Stimulated activated naive B cell treated with anti-CD40 and anti-IgM and Interleukin-4, amounts not matched to agents 10 μg/mL and 1 μg/mL and 100 μg/mL, for 72 hours (primary cell): Measurements from ENCODE around the gene SCGB2B2.
"Not testable (repeated sequence)": the region's sequence is repeated elsewhere in the genome, so short reads cannot be mapped to it uniquely, and the experiment has no call there.

Source experiments
- ATAC-seq, 2 donors: fragments of 150-1000 bp; cut with Tn5 transposase; replicated peaks; 2 replicates each; pipeline ENCODE4 v1.10.0; 2021; ENCODE audit warnings: moderate library complexity in 1 of 2
- DNase-seq: peaks from one replicate; pipeline ENCODE4 v3.0.0; 2021
- H3K27ac Mint-ChIP-seq: one replicate; pipeline ENCODE4 v1.8.0; 2022; ENCODE audit warnings: mild to moderate bottlenecking, mixed read lengths
- H3K27me3 Mint-ChIP-seq, 2 donors: one replicate each; pipeline ENCODE4 v1.8.0; 2022; ENCODE audit warnings: mixed read lengths in 2 of 2
- H3K36me3 Mint-ChIP-seq, 2 donors: one replicate each; pipeline ENCODE4 v1.8.0; 2022; ENCODE audit warnings: mixed read lengths in 2 of 2, mild to moderate bottlenecking in 1 of 2
- H3K4me1 Mint-ChIP-seq, 2 donors: one replicate each; pipeline ENCODE4 v1.8.0; 2022; ENCODE audit warnings: mixed read lengths in 2 of 2, mild to moderate bottlenecking in 1 of 2
- H3K4me3 Mint-ChIP-seq, 2 donors: one replicate each; pipeline ENCODE4 v1.8.0; 2022; ENCODE audit warnings: mild to moderate bottlenecking in 2 of 2, mixed read lengths in 2 of 2, moderate library complexity in 1 of 2
- H3K9me3 Mint-ChIP-seq, 2 donors: one replicate each; pipeline ENCODE4 v1.8.0; 2022; ENCODE audit warnings: mixed read lengths in 2 of 2, mild to moderate bottlenecking in 1 of 2

SCGB2B2 gene

DNA sequence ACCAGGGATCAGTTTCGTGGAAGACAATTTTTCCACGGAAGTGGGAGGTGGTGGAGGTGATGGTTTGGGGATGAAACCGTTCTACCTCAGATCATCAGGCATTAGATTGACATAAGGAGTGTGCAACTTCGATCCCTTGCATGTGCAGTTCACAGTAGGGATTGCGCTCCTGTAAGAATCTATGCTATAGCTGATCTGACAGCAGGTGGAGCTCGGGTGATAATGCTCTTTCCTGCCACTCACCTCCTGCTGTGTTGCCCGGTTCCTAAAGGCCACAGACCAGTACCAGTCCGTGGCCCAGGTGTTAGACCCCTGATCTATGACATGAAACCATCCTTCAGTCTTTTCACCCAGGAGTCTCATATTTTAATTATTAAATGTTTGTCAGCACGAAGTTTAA, 4.5 kb upstream of the SCGB2B2 start:
- no peak for DNase-seq
- no peaks in the 10 kb centered on the region for H3K27me3 Mint-ChIP-seq
- ATAC-seq = no peak
- no peak overlapping the region for H3K27ac Mint-ChIP-seq
- H3K9me3 Mint-ChIP-seq = peaks cover 18 to 21% of the 10 kb centered on the region in 2 donors
- H3K36me3 Mint-ChIP-seq = peaks cover 60 to 71% of the 10 kb centered on the region in 2 donors
- H3K4me1 Mint-ChIP-seq = peaks cover 10 to 16% of the 10 kb centered on the region in 2 donors
- H3K4me3 Mint-ChIP-seq = no peak overlapping the region

DNA sequence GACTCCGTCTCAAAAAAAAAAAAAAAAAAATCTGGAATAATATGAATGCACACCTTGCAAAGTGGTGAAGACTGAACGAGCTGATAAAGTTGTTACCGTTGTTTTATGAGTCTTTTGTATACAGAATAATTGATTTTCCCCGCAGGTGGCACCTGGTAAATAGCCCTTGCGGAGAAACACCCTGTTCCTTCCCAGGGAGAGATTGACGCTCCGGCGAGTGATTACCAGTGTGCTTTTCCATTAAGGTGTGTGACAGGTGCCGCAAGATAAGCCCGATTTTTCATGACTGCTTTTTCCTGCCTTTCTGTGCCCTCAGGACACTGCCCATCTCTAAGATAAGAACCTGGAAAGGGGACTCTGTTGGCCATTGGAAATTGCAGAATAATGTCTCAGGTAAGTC, 1.5 kb upstream of the SCGB2B2 start:
- ATAC-seq (no peak), DNase-seq (no peak)
- H3K27ac Mint-ChIP-seq = peak overlapping the region; percentile 100
- H3K4me1 Mint-ChIP-seq = peaks cover 10 to 20% of the 10 kb centered on the region in 2 donors
- peaks cover 8 to 11% of the 10 kb centered on the region in 2 donors for H3K27me3 Mint-ChIP-seq
- peaks cover 44 to 58% of the 10 kb centered on the region in 2 donors for H3K36me3 Mint-ChIP-seq
- H3K9me3 Mint-ChIP-seq = peaks cover 7 to 10% of the 10 kb centered on the region in 2 donors
- H3K4me3 Mint-ChIP-seq = peak overlapping the region; percentile 92 to 99

DNA sequence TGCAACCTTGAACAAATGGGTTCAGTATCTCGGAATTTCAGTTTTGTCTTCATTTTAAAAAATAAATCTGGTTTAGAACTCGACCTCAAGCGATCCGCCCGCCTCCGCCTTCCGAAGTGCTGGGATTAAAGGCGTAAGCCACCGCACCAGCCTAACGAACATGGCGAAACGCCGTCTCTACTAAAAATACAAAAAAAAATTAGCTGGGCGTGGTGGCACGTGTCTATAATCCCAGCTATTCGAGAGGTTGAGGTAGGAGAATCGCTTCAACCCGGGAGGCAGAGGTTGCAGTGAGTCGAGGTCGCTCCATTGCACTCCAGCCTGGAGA, 1.1 kb upstream of the SCGB2B2 start:
- no peak for ATAC-seq
- Mint-ChIP-seq H3K27ac (peak overlapping the region; percentile 100), H3K9me3 (peaks cover 7 to 10% of the 10 kb centered on the region in 2 donors), H3K4me3 (peak overlapping the region; percentile 92 to 99), H3K27me3 (peaks cover 10 to 14% of the 10 kb centered on the region in 2 donors), H3K36me3 (peaks cover 41 to 57% of the 10 kb centered on the region in 2 donors), H3K4me1 (peaks cover 10 to 20% of the 10 kb centered on the region in 2 donors)
- DNase-seq = no peak

DNA sequence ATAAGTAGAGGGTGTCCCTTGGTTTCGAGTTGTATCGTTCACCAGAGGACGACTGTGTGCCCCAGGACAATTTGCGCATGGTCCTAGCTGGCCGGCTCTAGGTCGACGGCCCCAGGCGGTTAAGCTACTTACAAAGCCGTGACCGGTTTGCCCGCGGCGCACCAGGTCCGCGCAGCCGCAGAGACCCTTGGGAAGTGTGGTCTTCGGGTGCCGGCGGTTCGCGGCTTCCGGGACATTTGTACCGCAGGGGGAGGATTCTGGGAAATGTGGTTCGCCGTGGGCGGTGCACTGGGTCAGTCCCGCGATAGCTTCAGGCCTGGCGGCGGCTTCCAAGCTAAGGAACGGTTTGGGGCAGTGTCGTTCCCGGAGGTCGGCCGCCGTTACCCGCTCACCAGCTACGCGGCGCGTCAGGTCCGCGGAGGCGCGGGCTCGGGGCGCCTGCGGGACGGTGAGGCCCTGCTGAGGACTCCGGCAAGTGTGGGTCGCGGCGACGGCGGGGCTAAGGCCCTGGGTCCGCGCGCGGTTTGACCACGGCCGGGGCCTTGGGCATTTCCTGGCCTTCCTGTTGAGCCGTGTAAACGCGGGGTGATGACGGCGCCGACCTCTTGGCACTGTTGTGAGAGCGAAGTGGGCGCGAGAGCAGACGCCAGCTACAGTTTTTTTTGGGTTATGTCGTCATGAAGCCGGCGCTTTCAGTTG, 576 bp upstream of the SCGB2B2 start, which contains the start of gene ZNF302:
Gene ZNF302, plus strand, starts transcription at position 293 of the 699 bp plus-strand sequence. CDS start 1,127 bp downstream, outside the sequence.
- Mint-ChIP-seq H3K36me3 (peaks cover 36 to 56% of the 10 kb centered on the region in 2 donors), H3K4me1 (peaks cover 10 to 20% of the 10 kb centered on the region in 2 donors)

DNA sequence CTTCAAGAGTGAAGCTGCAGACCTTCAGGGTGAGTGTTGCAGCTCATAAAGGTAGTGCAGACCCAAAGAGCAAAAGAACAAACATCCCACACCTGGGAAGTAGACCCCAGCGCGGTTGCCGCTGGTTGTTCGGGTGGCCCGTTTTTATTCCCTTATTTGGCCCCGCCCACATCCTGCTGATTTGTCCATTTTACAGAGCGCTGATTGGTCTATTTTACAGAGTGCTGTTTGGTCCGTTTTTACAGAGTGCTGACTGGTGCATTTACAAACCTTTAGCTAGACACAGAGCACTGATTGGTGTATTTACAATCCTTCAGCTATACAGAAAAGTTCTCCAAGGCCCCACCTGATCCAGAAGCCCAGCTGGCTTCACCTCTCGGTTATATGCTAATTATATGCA, 1.0 kb downstream of the SCGB2B2 start:
- H3K4me3 Mint-ChIP-seq = no peak overlapping the region
- DNase-seq (no peak), ATAC-seq (no peak)
- H3K9me3 Mint-ChIP-seq = peaks cover 5 to 7% of the 10 kb centered on the region in 2 donors
- peaks cover 26 to 44% of the 10 kb centered on the region in 2 donors for H3K36me3 Mint-ChIP-seq
- peaks cover 10 to 20% of the 10 kb centered on the region in 2 donors for H3K4me1 Mint-ChIP-seq
- H3K27me3 Mint-ChIP-seq = peaks cover 20 to 25% of the 10 kb centered on the region in 2 donors
- H3K27ac Mint-ChIP-seq = no peak overlapping the region

More for the DNA sequence above, 576 bp upstream of the SCGB2B2 start, which contains the start of gene ZNF302:
- Mint-ChIP-seq H3K4me3 (peak within 1 kb of the TSS; percentile 92 to 99), H3K27me3 (peaks cover 15 to 19% of the 10 kb centered on the region in 2 donors), H3K9me3 (peaks cover 7% of the 10 kb centered on the region in 2 donors), H3K27ac (peak within 1 kb of the TSS; percentile 100)
- ATAC-seq (peak; percentile 88 to 89), DNase-seq (peak; percentile 94)

DNA sequence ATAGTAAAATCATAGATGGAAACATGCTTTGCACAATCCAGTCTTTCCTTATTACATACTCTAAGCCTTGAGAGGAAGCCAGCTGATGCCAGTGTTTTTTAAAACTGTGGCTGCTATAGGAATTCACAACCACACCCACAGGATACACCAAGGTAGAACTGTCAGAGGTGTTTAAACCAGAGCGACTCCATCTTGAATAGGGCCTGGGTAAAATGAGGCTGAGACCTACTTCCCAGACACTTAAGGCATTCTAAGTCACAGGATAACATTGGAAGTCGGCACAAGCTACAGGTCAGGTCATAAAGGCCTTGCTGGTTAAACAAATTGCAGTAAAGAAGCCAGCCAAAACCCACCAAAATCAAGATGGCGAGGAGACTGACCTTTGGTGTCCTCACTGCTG, 1.7 kb downstream of the SCGB2B2 start:
- Mint-ChIP-seq H3K36me3 (peaks cover 19 to 38% of the 10 kb centered on the region in 2 donors), H3K27me3 (peaks cover 20 to 25% of the 10 kb centered on the region in 2 donors), H3K4me3 (no peak overlapping the region), H3K27ac (no peak overlapping the region), H3K4me1 (peaks cover 10 to 20% of the 10 kb centered on the region in 2 donors), H3K9me3 (peaks cover 5 to 7% of the 10 kb centered on the region in 2 donors)
- DNase-seq = no peak
- no peak for ATAC-seq

DNA sequence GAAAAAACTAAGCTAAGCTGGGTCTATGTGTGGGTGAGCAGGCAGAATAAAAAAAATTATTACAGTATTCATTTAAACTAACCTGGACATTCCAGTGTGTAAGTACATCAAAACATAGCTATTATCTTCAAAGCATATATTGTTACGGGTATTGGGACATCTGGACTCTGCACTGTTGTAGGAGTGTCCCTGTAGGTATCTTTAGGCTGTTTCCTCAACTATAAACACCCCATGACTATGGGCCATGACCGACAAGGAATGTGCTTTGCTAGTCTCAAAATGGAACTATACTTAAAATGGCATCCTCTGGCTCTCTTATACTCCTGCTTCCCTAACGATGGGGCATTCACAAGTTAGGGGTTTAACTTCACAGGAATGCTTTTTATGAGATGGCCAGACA, 3.4 kb downstream of the SCGB2B2 start:
- H3K4me1 Mint-ChIP-seq = peaks cover 2 to 6% of the 10 kb centered on the region in 2 donors
- peaks cover 5 to 25% of the 10 kb centered on the region in 2 donors for H3K36me3 Mint-ChIP-seq
- H3K9me3 Mint-ChIP-seq = no peaks in the 10 kb centered on the region
- no peak for DNase-seq
- no peak for ATAC-seq
- H3K4me3 Mint-ChIP-seq = no peak overlapping the region
- H3K27me3 Mint-ChIP-seq = peaks cover 20 to 25% of the 10 kb centered on the region in 2 donors
- no peak overlapping the region for H3K27ac Mint-ChIP-seq

DNA sequence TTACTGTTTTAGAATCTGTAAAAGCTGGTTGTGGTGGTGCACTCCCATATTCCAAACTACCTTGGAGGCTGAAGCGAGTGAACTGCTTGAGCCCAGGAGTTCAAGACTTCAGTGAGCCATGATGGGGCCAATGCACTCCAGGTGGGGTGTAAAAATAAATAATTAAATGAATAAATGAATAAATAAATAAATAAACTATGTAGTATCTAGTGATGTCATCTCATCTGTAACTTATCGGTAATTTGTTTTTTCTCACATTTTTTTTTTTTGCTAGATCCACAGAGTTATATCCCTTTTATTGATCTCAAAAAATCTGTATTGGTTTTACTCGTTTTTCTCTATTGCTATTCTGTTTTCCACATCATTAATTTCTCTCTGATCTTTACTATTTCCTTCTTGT, 5.0 kb downstream of the SCGB2B2 start:
- peaks cover 4 to 17% of the 10 kb centered on the region in 2 donors for H3K36me3 Mint-ChIP-seq
- ATAC-seq = no peak
- no peak overlapping the region for H3K27ac Mint-ChIP-seq
- peaks cover 0 to 4% of the 10 kb centered on the region in 2 donors for H3K4me1 Mint-ChIP-seq
- H3K27me3 Mint-ChIP-seq = peaks cover 20 to 25% of the 10 kb centered on the region in 2 donors
- DNase-seq = no peak
- H3K4me3 Mint-ChIP-seq = no peak overlapping the region
- H3K9me3 Mint-ChIP-seq = no peaks in the 10 kb centered on the region

DNA sequence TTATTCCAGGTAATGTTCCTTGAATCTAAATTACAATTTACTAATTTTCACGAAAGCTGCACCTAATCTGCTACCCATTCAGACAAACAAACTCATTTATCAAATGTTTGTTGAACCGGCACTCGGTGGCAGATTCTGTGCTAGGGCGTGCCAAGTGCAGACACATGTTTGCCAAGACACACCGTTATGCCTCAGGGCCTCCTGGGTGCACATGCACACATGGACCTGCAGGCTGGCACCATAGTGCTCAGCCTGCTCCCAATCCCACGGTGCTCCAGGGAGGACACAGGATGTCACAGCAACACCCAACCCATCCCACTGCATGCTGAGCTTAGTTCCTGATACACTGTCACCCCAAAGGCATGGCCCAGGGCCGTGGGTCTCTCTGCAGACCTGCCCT, 7.7 kb downstream of the SCGB2B2 start:
- Mint-ChIP-seq H3K36me3 (peaks cover 4 to 12% of the 10 kb centered on the region in 2 donors), H3K4me1 (no peaks in the 10 kb centered on the region), H3K27me3 (peaks cover 17 to 20% of the 10 kb centered on the region in 2 donors), H3K27ac (no peak overlapping the region), H3K4me3 (no peak overlapping the region), H3K9me3 (no peaks in the 10 kb centered on the region)
- DNase-seq (no peak), ATAC-seq (no peak)

DNA sequence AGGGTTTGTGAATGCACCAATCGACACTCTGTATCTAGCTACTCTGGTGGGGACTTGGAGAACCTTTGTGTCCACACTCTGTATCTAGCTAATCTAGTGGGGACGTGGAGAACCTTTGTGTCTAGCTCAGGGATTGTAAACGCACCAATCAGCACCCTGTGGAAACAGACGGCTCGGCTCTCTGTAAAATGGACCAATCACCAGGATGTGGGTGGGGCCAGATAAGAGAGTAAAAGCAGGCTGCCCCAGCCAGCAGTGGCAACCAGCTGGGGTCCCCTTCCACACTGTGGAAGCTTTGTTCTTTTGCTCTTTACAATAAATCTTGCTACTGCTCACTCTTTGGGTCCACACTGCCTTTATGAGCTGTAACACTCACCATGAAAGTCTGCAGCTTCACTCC, 8.3 kb downstream of the SCGB2B2 start:
- ATAC-seq, H3K4me3 Mint-ChIP-seq, H3K36me3 Mint-ChIP-seq, H3K27ac Mint-ChIP-seq, DNase-seq, H3K9me3 Mint-ChIP-seq, H3K4me1 Mint-ChIP-seq: not testable (repeated sequence)
- peaks cover 13 to 14% of the 10 kb centered on the region in 2 donors for H3K27me3 Mint-ChIP-seq

DNA sequence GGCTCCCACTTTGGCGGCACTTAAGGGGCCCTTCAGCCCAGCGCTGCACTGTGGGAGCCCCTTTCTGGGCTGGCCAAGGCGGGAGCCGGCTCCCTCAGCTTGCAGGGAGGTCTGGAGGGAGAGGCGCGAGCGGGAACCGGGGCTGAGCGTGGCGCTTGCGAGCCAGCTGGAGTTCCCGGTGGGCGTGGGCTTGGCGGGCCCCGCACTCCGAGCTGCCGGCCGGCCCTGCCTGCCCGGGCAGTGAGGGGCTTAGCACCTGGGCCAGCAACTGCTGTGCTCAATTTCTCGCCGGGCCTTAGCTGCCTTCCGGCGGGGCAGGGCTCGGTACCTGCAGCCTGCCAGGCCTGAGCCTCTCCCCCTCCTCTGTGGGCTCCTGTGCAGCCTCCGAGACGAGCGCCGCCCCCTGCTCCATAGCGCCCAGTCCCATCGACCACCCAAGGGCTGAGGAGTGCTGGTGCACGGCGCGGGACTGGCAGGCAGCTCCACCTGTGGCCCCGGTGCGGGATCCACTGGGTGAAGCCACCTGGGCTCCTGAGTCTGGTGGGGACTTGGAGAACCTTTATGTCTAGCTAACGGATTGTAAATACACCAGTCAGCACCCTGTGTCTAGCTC, 8.8 kb downstream of the SCGB2B2 start:
- DNase-seq, H3K36me3 Mint-ChIP-seq, H3K9me3 Mint-ChIP-seq, H3K4me1 Mint-ChIP-seq, ATAC-seq, H3K27ac Mint-ChIP-seq: not testable (repeated sequence)
- H3K27me3 Mint-ChIP-seq = peaks cover 12% of the 10 kb centered on the region in 2 donors
- H3K4me3 Mint-ChIP-seq = peak overlapping the region; percentile 26 to 64

DNA sequence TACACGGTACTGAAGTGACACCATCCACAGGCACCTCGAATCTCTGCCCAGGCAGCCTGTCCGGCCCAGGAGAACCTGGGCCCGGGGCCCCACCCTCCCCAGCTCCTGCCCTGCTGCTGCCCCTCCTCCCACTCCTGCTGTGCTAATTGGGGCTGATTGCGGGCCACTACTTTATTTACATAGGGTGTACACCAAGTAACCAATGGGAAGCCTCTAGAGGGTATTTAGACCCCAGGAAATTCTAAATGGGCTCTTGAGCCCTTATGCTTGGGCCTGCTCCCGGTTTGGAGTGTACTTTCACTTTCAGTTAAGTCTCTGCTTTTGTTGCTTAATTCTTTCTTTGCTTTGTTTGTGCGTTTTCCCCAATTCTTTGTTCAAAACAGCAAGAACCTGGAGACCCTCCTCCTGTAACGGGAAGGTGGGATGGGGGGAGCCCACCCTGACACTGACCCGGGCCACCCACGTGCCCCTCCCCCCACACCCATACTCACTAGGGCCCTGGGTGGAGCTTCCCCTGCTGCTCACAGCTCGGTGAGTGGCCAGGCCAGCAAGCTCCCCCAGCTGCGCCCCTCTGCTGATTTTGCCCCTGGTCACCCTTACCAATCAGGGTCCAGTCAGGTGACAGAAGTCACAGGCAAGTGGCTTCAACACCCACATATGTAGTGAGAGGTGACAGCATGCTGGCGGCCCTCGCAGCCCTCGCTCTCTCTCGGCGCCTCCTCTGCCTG, 9.4 kb downstream of the SCGB2B2 start:
- ATAC-seq (no peak), DNase-seq (no peak)
- Mint-ChIP-seq H3K9me3 (no peaks in the 10 kb centered on the region), H3K36me3 (peaks cover 2 to 3% of the 10 kb centered on the region in 2 donors), H3K27me3 (peaks cover 5 to 6% of the 10 kb centered on the region in 2 donors), H3K27ac (peak overlapping the region; percentile 56), H3K4me3 (peak overlapping the region; percentile 64 to 76), H3K4me1 (peaks cover 0 to 11% of the 10 kb centered on the region in 2 donors)

DNA sequence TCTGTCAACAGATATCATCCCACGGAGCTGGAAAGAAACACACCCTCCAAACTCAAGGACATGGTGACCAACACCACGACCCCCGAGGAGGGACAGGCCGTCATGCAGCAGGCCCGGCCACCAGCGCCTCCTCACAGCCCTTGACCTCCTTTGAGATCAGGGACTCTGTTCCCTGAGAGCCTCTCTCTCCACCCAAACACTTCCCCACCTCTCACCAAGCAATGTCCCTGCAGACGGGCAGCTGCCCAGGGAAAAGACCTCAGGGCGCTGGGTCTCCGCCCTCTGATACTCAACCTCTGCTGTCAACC, 10.0 kb downstream of the SCGB2B2 start:
- no peak for DNase-seq
- Mint-ChIP-seq H3K27ac (no peak overlapping the region), H3K36me3 (peaks cover 2 to 3% of the 10 kb centered on the region in 2 donors), H3K4me3 (no peak overlapping the region), H3K4me1 (peaks cover 0 to 11% of the 10 kb centered on the region in 2 donors), H3K9me3 (no peaks in the 10 kb centered on the region), H3K27me3 (no peaks in the 10 kb centered on the region)
- no peak for ATAC-seq

DNA sequence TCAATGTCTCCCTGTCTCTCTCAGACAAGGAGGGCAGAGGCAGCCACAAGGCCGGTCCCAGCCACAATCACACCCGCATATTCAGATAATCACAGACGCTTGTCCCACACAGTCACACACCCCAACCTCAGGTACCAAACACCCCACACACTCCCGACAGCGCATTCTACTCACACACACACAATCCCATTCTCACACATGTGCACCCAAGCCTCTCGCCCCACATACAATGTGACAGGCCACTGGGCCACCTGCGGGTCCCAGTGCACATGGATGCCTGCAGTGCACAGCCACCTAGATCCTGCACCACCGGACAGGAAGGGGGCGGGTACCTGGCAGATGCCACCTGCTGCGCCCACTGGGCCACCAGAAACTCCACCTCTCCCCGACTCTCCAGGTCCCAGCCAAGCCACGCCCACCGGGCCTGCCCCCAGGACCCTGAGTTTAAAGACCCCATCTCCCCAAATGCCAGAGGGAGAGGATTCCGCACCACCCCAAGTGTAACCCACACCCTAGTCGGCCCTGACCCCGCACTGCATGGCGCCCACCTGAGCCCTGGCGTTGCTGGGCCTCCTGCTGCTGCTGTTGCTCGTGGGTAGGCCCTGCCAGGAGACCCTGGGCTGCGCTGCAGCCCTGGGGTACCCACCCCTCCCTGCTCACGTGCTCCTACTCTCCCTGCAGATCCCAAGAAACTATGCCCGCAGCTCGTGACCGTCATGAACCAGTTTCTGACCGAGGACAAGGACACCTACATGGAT, 10.6 kb downstream of the SCGB2B2 start:
- ATAC-seq = no peak
- Mint-ChIP-seq H3K9me3 (no peaks in the 10 kb centered on the region), H3K27me3 (no peaks in the 10 kb centered on the region), H3K4me3 (no peak overlapping the region), H3K4me1 (peaks cover 0 to 11% of the 10 kb centered on the region in 2 donors), H3K36me3 (peaks cover 2 to 3% of the 10 kb centered on the region in 2 donors), H3K27ac (no peak overlapping the region)
- DNase-seq = no peak
